Right atrium auricular region (tissue), 2 donors: ENCODE data around the gene RPH3AL. TPM values are rescaled to one million over a fixed set of nuclear protein-coding genes. Genes with fewer than 3 reads are reported as not detected.

Source experiments
- DNase-seq: peaks from one replicate; pipeline ENCODE4 v3.0.0-alpha.2; 2019; ENCODE audit warnings: low spot score
- H3K27ac ChIP-seq, 2 donors: fragments of 200-600 bp; sonication (generic); 1 replicate in 1 of 2; 2 replicates in 1 of 2; pipeline ENCODE4 v1.5.1; 2016 to 2019
- H3K27me3 ChIP-seq, 2 donors: fragments of 200-600 bp; sonication (generic); one replicate each; pipeline versions ENCODE4 v1.5.1 to v1.6.0; 2017 to 2019
- H3K36me3 ChIP-seq: fragments of 200-600 bp; sonication (generic); one replicate; pipeline ENCODE4 v1.5.1; 2016
- H3K4me1 ChIP-seq, 2 donors: fragments of 200-600 bp; sonication (generic); one replicate each; pipeline versions ENCODE4 v1.5.1 to v1.6.0; 2017 to 2019
- H3K4me3 ChIP-seq, 2 donors: fragments of 200-600 bp; sonication (generic); 1 replicate in 1 of 2; 2 replicates in 1 of 2; pipeline ENCODE4 v1.5.1; 2017 to 2019; ENCODE audit warnings: mild to moderate bottlenecking in 1 of 2, moderate library complexity in 1 of 2
- H3K9me3 ChIP-seq, 2 donors: fragments of 200-600 bp; sonication (generic); one replicate each; pipeline ENCODE4 v1.5.1; 2019
- CTCF ChIP-seq, 2 donors: fragments of 200-600 bp; sonication (generic); IDR thresholded peaks; one replicate each; pipeline ENCODE4 v1.5.1; 2019; ENCODE audit warnings: antibody characterized with exemption in 2 of 2
- total RNA-seq, 2 donors: library from RNA; depleted of rRNA; stranded (reverse); fragments of >200 nt; gene quantifications; one replicate each; pipeline ENCODE4 v1.1.0, GENCODE V29; 2016

RPH3AL gene
- total RNA-seq, 2 donors from 2014 or later, result 7.2 to 13.1 TPM

- peak overlapping the region in 1 of 2 donors; percentile 70 for H3K27ac ChIP-seq
- no peak for DNase-seq
- no peaks in the 10 kb centered on the region for H3K27me3 ChIP-seq
- peak overlapping the region in 1 of 2 donors; percentile 42 for H3K4me3 ChIP-seq
- no peaks in the 10 kb centered on the region for H3K4me1 ChIP-seq
- no peaks in the 10 kb centered on the region for H3K36me3 ChIP-seq
- H3K9me3 ChIP-seq, result no peaks in the 10 kb centered on the region
- no peak for TF ChIP-seq CTCF (IDR thresholded peaks at IDR 0.05)
Observed at GRCh38 chr17:214881-215331, 137.7 kb downstream of the RPH3AL start.

- TF ChIP-seq CTCF (IDR thresholded peaks at IDR 0.05), result no peak
- DNase-seq, result no peak
- Histone ChIP-seq H3K27me3 (no peaks in the 10 kb centered on the region), H3K36me3 (no peaks in the 10 kb centered on the region), H3K27ac (no peak overlapping the region), H3K4me3 (no peak overlapping the region), H3K9me3 (no peaks in the 10 kb centered on the region), H3K4me1 (no peaks in the 10 kb centered on the region)
Observed at GRCh38 chr17:213286-214105, 139.1 kb downstream of the RPH3AL start.

- no peak for DNase-seq
- no peak overlapping the region for H3K27ac ChIP-seq
- H3K27me3 ChIP-seq, result no peaks in the 10 kb centered on the region
- H3K9me3 ChIP-seq, result no peaks in the 10 kb centered on the region
- H3K4me1 ChIP-seq, result no peaks in the 10 kb centered on the region
- no peak for TF ChIP-seq CTCF (IDR thresholded peaks at IDR 0.05)
- no peak overlapping the region for H3K4me3 ChIP-seq
- H3K36me3 ChIP-seq, result no peaks in the 10 kb centered on the region
Observed at GRCh38 chr17:210402-210801, 142.2 kb downstream of the RPH3AL start.

GRCh38 chr17:208429-208828 is 144.2 kb downstream of the RPH3AL start:
- no peak for DNase-seq
- no peak for TF ChIP-seq CTCF (IDR thresholded peaks at IDR 0.05)
- H3K27ac ChIP-seq, result no peak overlapping the region
- H3K4me3 ChIP-seq, result no peak overlapping the region
- no peaks in the 10 kb centered on the region for H3K36me3 ChIP-seq
- H3K4me1 ChIP-seq, result no peaks in the 10 kb centered on the region
- H3K9me3 ChIP-seq, result no peaks in the 10 kb centered on the region
- H3K27me3 ChIP-seq, result no peaks in the 10 kb centered on the region

- no peak for DNase-seq
Observed at GRCh38 chr17:207775-208174, 144.8 kb downstream of the RPH3AL start.

More at GRCh38 chr17:207775-208174, 144.8 kb downstream of the RPH3AL start:
- H3K9me3 ChIP-seq, result no peaks in the 10 kb centered on the region
- no peaks in the 10 kb centered on the region for H3K36me3 ChIP-seq
- no peak for TF ChIP-seq CTCF (IDR thresholded peaks at IDR 0.05)
- no peak overlapping the region for H3K27ac ChIP-seq
- H3K27me3 ChIP-seq, result no peaks in the 10 kb centered on the region
- H3K4me3 ChIP-seq, result no peak overlapping the region
- no peaks in the 10 kb centered on the region for H3K4me1 ChIP-seq
